Hematopoietic multipotent progenitor cell treated with erythropoietin and hydrocortisone succinate and interleukin-3 and kit ligand, for 17 days (in vitro differentiated cells): ENCODE data around the gene AHRR.
"Not testable (repeated sequence)": the region's sequence is repeated elsewhere in the genome, so short reads cannot be mapped to it uniquely, and the experiment has no call there.

Source experiments
- DNase-seq: peaks from one replicate; pipeline ENCODE4 v3.0.0-alpha.2; 2015; ENCODE audit warnings: low spot score

AHRR gene

GRCh38 chr5:378976-379742, 57.6 kb downstream of the AHRR start:
- no peak for DNase-seq

- no peak for DNase-seq
Observed at GRCh38 chr5:380701-381309, 59.3 kb downstream of the AHRR start.

GRCh38 chr5:383066-383465, 61.6 kb downstream of the AHRR start:
- no peak for DNase-seq

- no peak for DNase-seq
Observed at GRCh38 chr5:383621-384020, 62.1 kb downstream of the AHRR start.

GRCh38 chr5:384576-384975, 63.1 kb downstream of the AHRR start:
- not testable (repeated sequence) for DNase-seq

GRCh38 chr5:385321-385720, 63.8 kb downstream of the AHRR start:
- DNase-seq, result no peak

GRCh38 chr5:386432-387341, 65.2 kb downstream of the AHRR start:
- no peak for DNase-seq

- DNase-seq, result no peak
Observed at GRCh38 chr5:387491-388265, 66.2 kb downstream of the AHRR start.

- DNase-seq, result no peak
Observed at GRCh38 chr5:388266-389196, 67.0 kb downstream of the AHRR start.

- DNase-seq, result no peak
Observed at GRCh38 chr5:389197-389821, 67.8 kb downstream of the AHRR start.

- no peak for DNase-seq
Observed at GRCh38 chr5:389891-390622, 68.5 kb downstream of the AHRR start.

- DNase-seq, result no peak
Observed at GRCh38 chr5:390623-391491, 69.3 kb downstream of the AHRR start.

GRCh38 chr5:392431-392988, 71.0 kb downstream of the AHRR start:
- no peak for DNase-seq

GRCh38 chr5:393846-394275, 72.3 kb downstream of the AHRR start:
- DNase-seq, result no peak

GRCh38 chr5:394671-395155, 73.2 kb downstream of the AHRR start:
- DNase-seq, result no peak

- no peak for DNase-seq
Observed at GRCh38 chr5:395156-395920, 73.8 kb downstream of the AHRR start.

GRCh38 chr5:395921-396530, 74.5 kb downstream of the AHRR start:
- DNase-seq, result no peak
